ENCODE results near the gene CDHR3. TPM values are rescaled to one million over a fixed set of nuclear protein-coding genes. Genes with fewer than 3 reads are reported as not detected.

The CDHR3 gene
- total and polyA plus RNA-seq, 9 of the 15 experiments (the other 6 are each of a cell fraction or from before 2014, with no cell fraction given): 0.03 to 0.66 (median 0.24) TPM; not detected in 1

DNA sequence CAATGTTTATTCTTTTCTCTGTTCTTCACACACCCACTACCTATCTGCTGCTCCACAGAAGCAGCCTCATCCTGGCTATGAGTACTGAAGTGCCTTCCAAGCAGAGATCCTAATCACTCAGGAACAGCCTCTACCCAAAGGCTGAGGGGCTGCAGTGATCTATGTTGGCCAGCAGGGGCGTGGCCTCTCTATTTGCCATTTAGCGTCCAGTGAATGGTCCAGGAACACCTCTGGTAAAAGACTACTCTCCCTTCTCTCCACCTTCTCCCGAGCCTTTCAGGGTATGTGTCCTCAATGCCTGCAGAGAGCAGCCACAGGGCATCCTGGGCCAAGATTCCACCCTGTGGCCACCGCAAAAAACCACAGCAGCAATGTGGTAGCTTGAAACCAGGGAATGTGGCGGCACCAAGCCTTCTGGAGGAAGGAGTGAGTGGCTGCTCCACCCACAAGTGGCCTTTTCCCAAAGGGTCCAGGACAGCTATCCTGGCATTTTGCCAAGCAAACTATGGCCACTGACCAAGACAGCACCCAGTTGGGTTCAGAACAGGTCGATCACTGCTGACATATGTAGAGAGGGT, 78.2 kb downstream of the CDHR3 start (continued):
- TF ChIP-seq, protein P1, sequence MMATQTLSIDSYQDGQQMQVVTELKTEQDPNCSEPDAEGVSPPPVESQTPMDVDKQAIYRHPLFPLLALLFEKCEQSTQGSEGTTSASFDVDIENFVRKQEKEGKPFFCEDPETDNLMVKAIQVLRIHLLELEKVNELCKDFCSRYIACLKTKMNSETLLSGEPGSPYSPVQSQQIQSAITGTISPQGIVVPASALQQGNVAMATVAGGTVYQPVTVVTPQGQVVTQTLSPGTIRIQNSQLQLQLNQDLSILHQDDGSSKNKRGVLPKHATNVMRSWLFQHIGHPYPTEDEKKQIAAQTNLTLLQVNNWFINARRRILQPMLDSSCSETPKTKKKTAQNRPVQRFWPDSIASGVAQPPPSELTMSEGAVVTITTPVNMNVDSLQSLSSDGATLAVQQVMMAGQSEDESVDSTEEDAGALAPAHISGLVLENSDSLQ (IDR thresholded peaks at IDR 0.05): peak; percentile 37; the same call in 1 of the 2 replicates
- TF ChIP-seq, protein P2, sequence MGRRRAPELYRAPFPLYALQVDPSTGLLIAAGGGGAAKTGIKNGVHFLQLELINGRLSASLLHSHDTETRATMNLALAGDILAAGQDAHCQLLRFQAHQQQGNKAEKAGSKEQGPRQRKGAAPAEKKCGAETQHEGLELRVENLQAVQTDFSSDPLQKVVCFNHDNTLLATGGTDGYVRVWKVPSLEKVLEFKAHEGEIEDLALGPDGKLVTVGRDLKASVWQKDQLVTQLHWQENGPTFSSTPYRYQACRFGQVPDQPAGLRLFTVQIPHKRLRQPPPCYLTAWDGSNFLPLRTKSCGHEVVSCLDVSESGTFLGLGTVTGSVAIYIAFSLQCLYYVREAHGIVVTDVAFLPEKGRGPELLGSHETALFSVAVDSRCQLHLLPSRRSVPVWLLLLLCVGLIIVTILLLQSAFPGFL (CRISPR knock-in tag; IDR thresholded peaks at IDR 0.05): 0 out of 2 replicates have a peak, but pooled peaks have one; percentile 27
- TF ChIP-seq NFIC (IDR thresholded peaks at IDR 0.05): peak; percentile 91
- TF ChIP-seq GTF2E2 (tag; IDR thresholded peaks at IDR 0.05): no peak
- TF ChIP-seq HDAC1 (IDR thresholded peaks at IDR 0.05): peak in 1 of 2 experiments; percentile 64; a peak in 1 of 4 replicates
- TF ChIP-seq RFX5 (IDR thresholded peaks at IDR 0.05; ENCODE audit: low read depth, low read length): no peak
- peak; percentile 53; the same call in 1 of the 2 replicates for TF ChIP-seq ESRRA (IDR thresholded peaks at IDR 0.05; ENCODE audit: borderline replicate concordance, low read depth)
- TF ChIP-seq LEF1 (IDR thresholded peaks at IDR 0.05): 0 out of 2 replicates have a peak, but pooled peaks have one; percentile 60
- TF ChIP-seq GATA2 (CRISPR knock-in tag; IDR thresholded peaks at IDR 0.05): peak; percentile 95
- TF ChIP-seq NRF1 (conservative IDR thresholded peaks at IDR 0.05 in 1 of 2, IDR thresholded peaks at IDR 0.05 in 1 of 2): 0 out of 4 replicates have a peak, but pooled peaks of 1 of the 2 experiments have one; percentile 13
- TF ChIP-seq CREB1 (IDR thresholded peaks at IDR 0.05): no peak
- no peak; the same call in 1 of the 2 replicates for TF ChIP-seq CREB1 (CRISPR knock-in tag; IDR thresholded peaks at IDR 0.05)
- TF ChIP-seq MTA3 (IDR thresholded peaks at IDR 0.05; ENCODE audit: borderline replicate concordance): 0 out of 2 replicates have a peak, but pooled peaks have one; percentile 27
- TF ChIP-seq HDGF (IDR thresholded peaks at IDR 0.05): 0 out of 2 replicates have a peak, but pooled peaks have one; percentile 57
- no peak for TF ChIP-seq HSF4 (CRISPR knock-in tag; IDR thresholded peaks at IDR 0.05; ENCODE audit: borderline replicate concordance)
- TF ChIP-seq, protein P3, sequence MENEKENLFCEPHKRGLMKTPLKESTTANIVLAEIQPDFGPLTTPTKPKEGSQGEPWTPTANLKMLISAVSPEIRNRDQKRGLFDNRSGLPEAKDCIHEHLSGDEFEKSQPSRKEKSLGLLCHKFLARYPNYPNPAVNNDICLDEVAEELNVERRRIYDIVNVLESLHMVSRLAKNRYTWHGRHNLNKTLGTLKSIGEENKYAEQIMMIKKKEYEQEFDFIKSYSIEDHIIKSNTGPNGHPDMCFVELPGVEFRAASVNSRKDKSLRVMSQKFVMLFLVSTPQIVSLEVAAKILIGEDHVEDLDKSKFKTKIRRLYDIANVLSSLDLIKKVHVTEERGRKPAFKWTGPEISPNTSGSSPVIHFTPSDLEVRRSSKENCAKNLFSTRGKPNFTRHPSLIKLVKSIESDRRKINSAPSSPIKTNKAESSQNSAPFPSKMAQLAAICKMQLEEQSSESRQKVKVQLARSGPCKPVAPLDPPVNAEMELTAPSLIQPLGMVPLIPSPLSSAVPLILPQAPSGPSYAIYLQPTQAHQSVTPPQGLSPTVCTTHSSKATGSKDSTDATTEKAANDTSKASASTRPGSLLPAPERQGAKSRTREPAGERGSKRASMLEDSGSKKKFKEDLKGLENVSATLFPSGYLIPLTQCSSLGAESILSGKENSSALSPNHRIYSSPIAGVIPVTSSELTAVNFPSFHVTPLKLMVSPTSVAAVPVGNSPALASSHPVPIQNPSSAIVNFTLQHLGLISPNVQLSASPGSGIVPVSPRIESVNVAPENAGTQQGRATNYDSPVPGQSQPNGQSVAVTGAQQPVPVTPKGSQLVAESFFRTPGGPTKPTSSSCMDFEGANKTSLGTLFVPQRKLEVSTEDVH (IDR thresholded peaks at IDR 0.05; ENCODE audit: low read depth, partially characterized antibody): peak; percentile 41
- no peak for TF ChIP-seq SRSF7 (optimal IDR thresholded peaks at IDR 0.05; ENCODE audit: low read depth, low read length)
- TF ChIP-seq SMARCE1 (IDR thresholded peaks at IDR 0.05): 0 out of 2 replicates have a peak, but pooled peaks have one; percentile 31
- no peak; the same call in 1 of the 2 replicates for TF ChIP-seq ZNF263 (CRISPR knock-in tag; IDR thresholded peaks at IDR 0.05; ENCODE audit: borderline replicate concordance)
- TF ChIP-seq CC2D1A (IDR thresholded peaks at IDR 0.05): 0 out of 2 replicates have a peak, but pooled peaks have one; percentile 21
- TF ChIP-seq, protein P4, sequence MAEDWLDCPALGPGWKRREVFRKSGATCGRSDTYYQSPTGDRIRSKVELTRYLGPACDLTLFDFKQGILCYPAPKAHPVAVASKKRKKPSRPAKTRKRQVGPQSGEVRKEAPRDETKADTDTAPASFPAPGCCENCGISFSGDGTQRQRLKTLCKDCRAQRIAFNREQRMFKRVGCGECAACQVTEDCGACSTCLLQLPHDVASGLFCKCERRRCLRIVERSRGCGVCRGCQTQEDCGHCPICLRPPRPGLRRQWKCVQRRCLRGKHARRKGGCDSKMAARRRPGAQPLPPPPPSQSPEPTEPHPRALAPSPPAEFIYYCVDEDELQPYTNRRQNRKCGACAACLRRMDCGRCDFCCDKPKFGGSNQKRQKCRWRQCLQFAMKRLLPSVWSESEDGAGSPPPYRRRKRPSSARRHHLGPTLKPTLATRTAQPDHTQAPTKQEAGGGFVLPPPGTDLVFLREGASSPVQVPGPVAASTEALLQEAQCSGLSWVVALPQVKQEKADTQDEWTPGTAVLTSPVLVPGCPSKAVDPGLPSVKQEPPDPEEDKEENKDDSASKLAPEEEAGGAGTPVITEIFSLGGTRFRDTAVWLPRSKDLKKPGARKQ (CRISPR knock-in tag; IDR thresholded peaks at IDR 0.05): no peak
- peak; percentile 58 for TF ChIP-seq SMC3 (conservative IDR thresholded peaks at IDR 0.05; ENCODE audit: insufficient read depth, low read depth, low read length)
- no peak for TF ChIP-seq GTF2A2 (tag; IDR thresholded peaks at IDR 0.05)
- 0 out of 2 replicates have a peak, but pooled peaks have one; percentile 6 for TF ChIP-seq RB1 (IDR thresholded peaks at IDR 0.05; ENCODE audit: low read depth)

Measured in K562 (cell line).